Upper lobe of left lung (tissue), 6 donors: ENCODE data around the gene ARHGEF38. TPM values are rescaled to one million over a fixed set of nuclear protein-coding genes. Genes with fewer than 3 reads are reported as not detected.

Experiments used
- ATAC-seq, 2 donors: fragments of 200-7000 bp; cut with Tn5 transposase; one replicate each; pipeline ENCODE4 v1.9.1; 2022; ENCODE audit warnings: mild to moderate bottlenecking in 2 of 2, moderate library complexity in 2 of 2; ENCODE audit not compliant: low FRiP score in 2 of 2
- DNase-seq, 2 donors: peaks; one replicate each; pipeline ENCODE4 v3.0.0-alpha.2; 2019 to 2020
- H3K27ac ChIP-seq, 4 donors: fragments of 200-600 bp; sonication (generic); one replicate each; pipeline ENCODE4 v1.5.1; 2016 to 2019
- H3K27me3 ChIP-seq, 4 donors: fragments of 200-600 bp; sonication (generic); one replicate each; pipeline ENCODE4 v1.5.1; 2017 to 2019
- H3K36me3 ChIP-seq, 4 donors: fragments of 200-600 bp; sonication (generic); one replicate each; pipeline ENCODE4 v1.5.1; 2016 to 2019
- H3K4me1 ChIP-seq, 4 donors: fragments of 200-600 bp; sonication (generic); one replicate each; pipeline ENCODE4 v1.5.1; 2018 to 2019
- H3K4me3 ChIP-seq, 4 donors: fragments of 200-600 bp; sonication (generic); one replicate each; pipeline ENCODE4 v1.5.1; 2017 to 2019; ENCODE audit warnings: mild to moderate bottlenecking in 2 of 4, moderate library complexity in 1 of 4
- H3K9me3 ChIP-seq, 4 donors: fragments of 200-600 bp; sonication (generic); one replicate each; pipeline ENCODE4 v1.5.1; 2018 to 2019
- CTCF ChIP-seq, 6 experiments: fragments of 450-650 bp in 4 of 6; fragments of 200-600 bp in 2 of 6; sonication (generic) in 2 of 6; IDR thresholded peaks; one replicate each; pipeline ENCODE4 v1.5.1; 2016 to 2019; ENCODE audit warnings: antibody characterized with exemption in 6 of 6
- EP300 ChIP-seq, 4 donors: sonication (generic); formaldehyde crosslinking; IDR thresholded peaks; one replicate each; pipeline ENCODE4 v1.5.1; 2017; ENCODE audit warnings: antibody characterized with exemption in 4 of 4, control low read depth in 2 of 4
- POLR2A ChIP-seq, 4 donors: fragments of 450-650 bp; IDR thresholded peaks; one replicate each; pipeline ENCODE4 v1.5.1; 2016 to 2017; ENCODE audit warnings: antibody characterized with exemption in 4 of 4, mild to moderate bottlenecking in 2 of 4
- POLR2AphosphoS5 ChIP-seq, 2 donors: sonication (generic); formaldehyde crosslinking; IDR thresholded peaks; one replicate each; pipeline ENCODE4 v1.5.1; 2017; ENCODE audit warnings: antibody characterized with exemption in 2 of 2
- WGBS, 2 donors: methylation state at CpG; one replicate each; pipeline ENCODE4 v1.1.5; 2017 to 2018; 5-methylcytosine and 5-hydroxymethylcytosine counted together
- total RNA-seq, 6 donors: library from RNA; depleted of rRNA in 4 of 6; stranded (reverse); fragments of >200 nt in 4 of 6; gene quantifications; one replicate each; pipeline versions ENCODE4 v1.1.0 to v1.2.1, GENCODE V29; 2016 to 2021
- donor health status: DM: no; HTN: no; CAD: no; lungs with moderate emphysema.
- donor health status: DM: no; HTN: yes; CAD: no; lungs with severe emphysema.

Gene ARHGEF38
- total RNA-seq, 6 donors from 2014 or later = 5.9 to 35.4 (median 19.6) TPM

- Histone ChIP-seq H3K9me3 (no peaks in the 10 kb centered on the region), H3K27ac (no peak overlapping the region), H3K27me3 (no peaks in the 10 kb centered on the region), H3K36me3 (no peaks in the 10 kb centered on the region), H3K4me1 (peaks cover 0 to 9% (median 0%) of the 10 kb centered on the region in 4 donors), H3K4me3 (no peak overlapping the region)
- no peak for ATAC-seq
- WGBS, 2 donors = 60 to 70% methylated on average over 2 of the region's 2 CpGs
- no peak for DNase-seq
- no peak for TF ChIP-seq POLR2A (IDR thresholded peaks at IDR 0.05)
- TF ChIP-seq POLR2AphosphoS5 (IDR thresholded peaks at IDR 0.05) = no peak
- no peak for TF ChIP-seq EP300 (IDR thresholded peaks at IDR 0.05)
- no peak for TF ChIP-seq CTCF (IDR thresholded peaks at IDR 0.05)
Measured at GRCh38 chr4:105662935-105663675, 110.7 kb downstream of the ARHGEF38 start.

GRCh38 chr4:105666693-105667092 is 114.3 kb downstream of the ARHGEF38 start:
- no peaks in the 10 kb centered on the region for H3K36me3 ChIP-seq
- H3K27ac ChIP-seq = no peak overlapping the region
- DNase-seq (no peak), ATAC-seq (peak in 1 of 2 donors; percentile 60)
- whole genome bisulfite sequencing, 2 donors = 33 to 49% methylated on average over 5 of the region's 5 CpGs
- no peaks in the 10 kb centered on the region for H3K27me3 ChIP-seq
- TF ChIP-seq CTCF (IDR thresholded peaks at IDR 0.05) = peak in 4 of 6 experiments; percentile 21 to 46 (median 28)
- no peak for TF ChIP-seq EP300 (IDR thresholded peaks at IDR 0.05)
- no peak for TF ChIP-seq POLR2AphosphoS5 (IDR thresholded peaks at IDR 0.05)
- no peak for TF ChIP-seq POLR2A (IDR thresholded peaks at IDR 0.05)
- H3K4me3 ChIP-seq = no peak overlapping the region
- peaks cover 0 to 7% (median 0%) of the 10 kb centered on the region in 4 donors for H3K4me1 ChIP-seq
- no peaks in the 10 kb centered on the region for H3K9me3 ChIP-seq

- ATAC-seq (no peak), DNase-seq (no peak)
- no peak overlapping the region for H3K27ac ChIP-seq
- no peaks in the 10 kb centered on the region for H3K36me3 ChIP-seq
- no peak overlapping the region for H3K4me3 ChIP-seq
- no peak for TF ChIP-seq POLR2A (IDR thresholded peaks at IDR 0.05)
- no peak for TF ChIP-seq CTCF (IDR thresholded peaks at IDR 0.05)
- no peak for TF ChIP-seq POLR2AphosphoS5 (IDR thresholded peaks at IDR 0.05)
- no peak for TF ChIP-seq EP300 (IDR thresholded peaks at IDR 0.05)
- no peaks in the 10 kb centered on the region for H3K4me1 ChIP-seq
- H3K27me3 ChIP-seq = no peaks in the 10 kb centered on the region
- no peaks in the 10 kb centered on the region for H3K9me3 ChIP-seq
Measured at GRCh38 chr4:105670684-105671083, 118.3 kb downstream of the ARHGEF38 start.

- TF ChIP-seq POLR2AphosphoS5 (IDR thresholded peaks at IDR 0.05) (no peak), CTCF (IDR thresholded peaks at IDR 0.05) (no peak), POLR2A (IDR thresholded peaks at IDR 0.05) (no peak), EP300 (IDR thresholded peaks at IDR 0.05) (no peak)
- 75 to 76% methylated on average over 2 of the region's 2 CpGs for WGBS, 2 donors
Measured at GRCh38 chr4:105671301-105671700, 118.9 kb downstream of the ARHGEF38 start.

GRCh38 chr4:105674011-105674410 is 121.6 kb downstream of the ARHGEF38 start:
- no peak overlapping the region for H3K27ac ChIP-seq
- no peaks in the 10 kb centered on the region for H3K9me3 ChIP-seq
- H3K4me3 ChIP-seq = no peak overlapping the region
- H3K36me3 ChIP-seq = no peaks in the 10 kb centered on the region
- TF ChIP-seq CTCF (IDR thresholded peaks at IDR 0.05) = no peak
- no peak for TF ChIP-seq POLR2A (IDR thresholded peaks at IDR 0.05)
- no peak for TF ChIP-seq POLR2AphosphoS5 (IDR thresholded peaks at IDR 0.05)
- no peak for TF ChIP-seq EP300 (IDR thresholded peaks at IDR 0.05)
- WGBS, 2 donors = 91 to 96% methylated on average over 1 of the region's 1 CpG
- H3K27me3 ChIP-seq = no peaks in the 10 kb centered on the region
- H3K4me1 ChIP-seq = no peaks in the 10 kb centered on the region
- DNase-seq = no peak
- no peak for ATAC-seq

More at GRCh38 chr4:105671301-105671700, 118.9 kb downstream of the ARHGEF38 start:
- Histone ChIP-seq H3K4me3 (no peak overlapping the region), H3K27me3 (no peaks in the 10 kb centered on the region), H3K4me1 (no peaks in the 10 kb centered on the region), H3K9me3 (no peaks in the 10 kb centered on the region), H3K36me3 (no peaks in the 10 kb centered on the region), H3K27ac (no peak overlapping the region)
- ATAC-seq = no peak
- no peak for DNase-seq
